Ectodermal cell (in vitro differentiated cells): ENCODE measurements around the gene ZDHHC19.
"Not testable (repeated sequence)": the region's sequence is repeated elsewhere in the genome, so short reads cannot be mapped to it uniquely, and the experiment has no call there.

ENCODE experiments used
- H3K27ac ChIP-seq: 2 replicates; pipeline ENCODE4 v1.7.0; 2013; ENCODE audit warnings: mild to moderate bottlenecking, low read depth, low read length; ENCODE audit not compliant: insufficient read depth, poor library complexity, severe bottlenecking
- H3K27me3 ChIP-seq: 2 replicates; pipeline ENCODE4 v1.7.0; 2013; ENCODE audit warnings: mild to moderate bottlenecking, low read length; ENCODE audit not compliant: insufficient read depth, control insufficient read depth, poor library complexity, severe bottlenecking
- H3K36me3 ChIP-seq: one replicate; pipeline ENCODE4 v1.7.0; 2013; ENCODE audit warnings: low read length; ENCODE audit not compliant: control insufficient read depth, insufficient read depth
- H3K4me1 ChIP-seq: one replicate; pipeline ENCODE4 v1.7.0; 2013; ENCODE audit warnings: low read length; ENCODE audit not compliant: control insufficient read depth, insufficient read depth
- H3K4me3 ChIP-seq: 2 replicates; pipeline ENCODE4 v1.7.0; 2013; ENCODE audit warnings: low read depth, low read length, control low read depth; ENCODE audit not compliant: insufficient read depth
- H3K9me3 ChIP-seq: 2 replicates; pipeline ENCODE4 v1.7.0; 2013; ENCODE audit warnings: mild to moderate bottlenecking, low read length, moderate library complexity; ENCODE audit not compliant: control insufficient read depth
- WGBS, 2 experiments: methylation state at CpG; one replicate each; pipeline ENCODE4 v1.1.7; 2013; ENCODE audit warnings: missing lambda C conversion rate in 2 of 2; 5-methylcytosine and 5-hydroxymethylcytosine counted together

The ZDHHC19 gene

GRCh38 chr3:196216089-196216564, 4.9 kb upstream of the ZDHHC19 start, which contains the start of gene SLC51A:
SLC51A (plus strand) TSS chr3:196216534; CDS start chr3:196216713, 179 bp downstream.
- Histone ChIP-seq H3K27ac (no peak within 1 kb of the TSS), H3K4me1 (peaks cover 16% of the 10 kb centered on the region), H3K27me3 (peaks cover 5% of the 10 kb centered on the region), H3K9me3 (no peaks in the 10 kb centered on the region), H3K36me3 (no peaks in the 10 kb centered on the region), H3K4me3 (no peak within 1 kb of the TSS)
- whole genome bisulfite sequencing, 2 experiments = 64 to 70% methylated on average over 15 of the region's 15 CpGs

GRCh38 chr3:196215493-196216020, 4.4 kb upstream of the ZDHHC19 start:
- Histone ChIP-seq H3K36me3 (no peaks in the 10 kb centered on the region), H3K9me3 (no peaks in the 10 kb centered on the region), H3K4me1 (peaks cover 16% of the 10 kb centered on the region), H3K27ac (no peak overlapping the region), H3K27me3 (peaks cover 5% of the 10 kb centered on the region), H3K4me3 (no peak overlapping the region)
- WGBS, 2 experiments = 89 to 93% methylated on average over 10 of the region's 10 CpGs

GRCh38 chr3:196214783-196215441, 3.7 kb upstream of the ZDHHC19 start:
- no peaks in the 10 kb centered on the region for H3K36me3 ChIP-seq
- H3K27ac ChIP-seq = no peak overlapping the region
- WGBS, 2 experiments = 78 to 79% methylated on average over 16 of the region's 16 CpGs
- no peaks in the 10 kb centered on the region for H3K9me3 ChIP-seq
- H3K4me1 ChIP-seq = peaks cover 15% of the 10 kb centered on the region
- no peak overlapping the region for H3K4me3 ChIP-seq
- peaks cover 5% of the 10 kb centered on the region for H3K27me3 ChIP-seq

GRCh38 chr3:196209944-196210672, 1.1 kb downstream of the ZDHHC19 start:
- H3K27me3 ChIP-seq = peaks cover 16% of the 10 kb centered on the region
- WGBS, 2 experiments = 93 to 95% methylated on average over 11 of the region's 11 CpGs
- H3K9me3 ChIP-seq, H3K4me3 ChIP-seq, H3K36me3 ChIP-seq, H3K27ac ChIP-seq, H3K4me1 ChIP-seq: not testable (repeated sequence)

- H3K4me1 ChIP-seq = no peaks in the 10 kb centered on the region
- no peak overlapping the region for H3K4me3 ChIP-seq
- no peak overlapping the region for H3K27ac ChIP-seq
- no peaks in the 10 kb centered on the region for H3K9me3 ChIP-seq
- peaks cover 16% of the 10 kb centered on the region for H3K27me3 ChIP-seq
- no peaks in the 10 kb centered on the region for H3K36me3 ChIP-seq
- WGBS, 2 experiments = 92% methylated on average over 24 of the region's 24 CpGs
Observed at GRCh38 chr3:196208942-196209695, 2.1 kb downstream of the ZDHHC19 start.

GRCh38 chr3:196207833-196208607, 3.2 kb downstream of the ZDHHC19 start:
- WGBS, 2 experiments = 41 to 47% methylated on average over 48 to 49 of the region's 49 CpGs
- Histone ChIP-seq H3K27ac (no peak overlapping the region), H3K4me1 (no peaks in the 10 kb centered on the region), H3K4me3 (peak overlapping the region; percentile 27), H3K36me3 (no peaks in the 10 kb centered on the region), H3K27me3 (peaks cover 16% of the 10 kb centered on the region), H3K9me3 (no peaks in the 10 kb centered on the region)

- peaks cover 16% of the 10 kb centered on the region for H3K27me3 ChIP-seq
- no peak overlapping the region for H3K27ac ChIP-seq
- no peaks in the 10 kb centered on the region for H3K4me1 ChIP-seq
- no peaks in the 10 kb centered on the region for H3K36me3 ChIP-seq
- WGBS, 2 experiments = 13 to 17% methylated on average over 52 to 57 of the region's 70 CpGs
- peak overlapping the region; percentile 39 for H3K4me3 ChIP-seq
- H3K9me3 ChIP-seq = no peaks in the 10 kb centered on the region
Observed at GRCh38 chr3:196207159-196207832, 3.9 kb downstream of the ZDHHC19 start.

- H3K27ac ChIP-seq, H3K4me1 ChIP-seq, H3K36me3 ChIP-seq, H3K4me3 ChIP-seq, H3K9me3 ChIP-seq: not testable (repeated sequence)
- peaks cover 16% of the 10 kb centered on the region for H3K27me3 ChIP-seq
- WGBS, 2 experiments = 88 to 91% methylated on average over 9 of the region's 9 CpGs
Observed at GRCh38 chr3:196205442-196206205, 5.6 kb downstream of the ZDHHC19 start.

- Histone ChIP-seq H3K27ac (no peak overlapping the region), H3K36me3 (no peaks in the 10 kb centered on the region), H3K9me3 (no peaks in the 10 kb centered on the region), H3K4me1 (no peaks in the 10 kb centered on the region), H3K27me3 (peaks cover 14% of the 10 kb centered on the region), H3K4me3 (no peak overlapping the region)
- 86 to 100% methylated on average over 3 of the region's 3 CpGs for WGBS, 2 experiments
Observed at GRCh38 chr3:196203846-196204245, 7.4 kb downstream of the ZDHHC19 start.
